GM10248 (cell line): ENCODE results near the gene CAMK2D.

Source experiments
- CTCF ChIA-PET: fragments of 300-600 bp; sonication (Branson Sonifier 250); formaldehyde crosslinking; extraction: SDS; loops from one replicate; lab custom pipeline; 2021; ENCODE audit warnings: antibody characterized with exemption; lab: Yijun Ruan, JAX
- POLR2A ChIA-PET: fragments of 350-650 bp; sonication (Branson Sonifier 250); formaldehyde crosslinking; extraction: SDS; loops from one replicate; lab custom pipeline; 2020; ENCODE audit warnings: antibody characterized with exemption; lab: Yijun Ruan, JAX
- DNase-seq: peaks from one replicate; pipeline ENCODE4 v3.0.0; 2012; ENCODE audit errors: extremely low spot score
- TF ChIP-seq, protein P1 (sequence below): IDR thresholded peaks from 2 replicates; pipeline ENCODE4 v1.5.1; 2012; ENCODE audit warnings: mild to moderate bottlenecking, low read depth; ENCODE audit errors: extremely low read depth, missing control alignments, control extremely low read depth

Gene CAMK2D

DNA sequence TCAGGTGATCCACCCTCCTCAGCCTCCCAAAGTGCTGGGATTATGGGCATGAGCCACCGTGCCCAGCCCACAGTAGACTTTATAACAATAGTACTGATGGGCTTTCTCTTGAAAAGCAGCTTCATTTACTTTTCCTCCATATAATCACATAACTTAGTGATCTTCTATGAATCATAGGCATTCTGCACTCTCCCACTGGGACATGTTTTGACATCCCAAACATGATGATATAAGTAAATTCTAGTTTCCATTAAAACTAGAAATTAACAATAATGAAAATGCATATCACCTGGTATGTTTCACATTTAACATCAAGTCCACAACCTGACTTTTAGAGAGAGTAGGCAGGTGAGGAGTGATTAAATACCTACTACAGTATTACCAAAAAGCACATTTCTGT lies 96.5 kb downstream of the CAMK2D start:
- ChIA-PET POLR2A (no interaction called here), CTCF (interaction anchor here (1.2 to 2.1 kb wide), 2 partner anchors 37 to 118 kb away, joined by 3 to 5 read pairs; no protein-coding TSS in a partner anchor)
- TF ChIP-seq, protein P1, sequence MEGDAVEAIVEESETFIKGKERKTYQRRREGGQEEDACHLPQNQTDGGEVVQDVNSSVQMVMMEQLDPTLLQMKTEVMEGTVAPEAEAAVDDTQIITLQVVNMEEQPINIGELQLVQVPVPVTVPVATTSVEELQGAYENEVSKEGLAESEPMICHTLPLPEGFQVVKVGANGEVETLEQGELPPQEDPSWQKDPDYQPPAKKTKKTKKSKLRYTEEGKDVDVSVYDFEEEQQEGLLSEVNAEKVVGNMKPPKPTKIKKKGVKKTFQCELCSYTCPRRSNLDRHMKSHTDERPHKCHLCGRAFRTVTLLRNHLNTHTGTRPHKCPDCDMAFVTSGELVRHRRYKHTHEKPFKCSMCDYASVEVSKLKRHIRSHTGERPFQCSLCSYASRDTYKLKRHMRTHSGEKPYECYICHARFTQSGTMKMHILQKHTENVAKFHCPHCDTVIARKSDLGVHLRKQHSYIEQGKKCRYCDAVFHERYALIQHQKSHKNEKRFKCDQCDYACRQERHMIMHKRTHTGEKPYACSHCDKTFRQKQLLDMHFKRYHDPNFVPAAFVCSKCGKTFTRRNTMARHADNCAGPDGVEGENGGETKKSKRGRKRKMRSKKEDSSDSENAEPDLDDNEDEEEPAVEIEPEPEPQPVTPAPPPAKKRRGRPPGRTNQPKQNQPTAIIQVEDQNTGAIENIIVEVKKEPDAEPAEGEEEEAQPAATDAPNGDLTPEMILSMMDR = no peak
- DNase-seq = no peak

DNA sequence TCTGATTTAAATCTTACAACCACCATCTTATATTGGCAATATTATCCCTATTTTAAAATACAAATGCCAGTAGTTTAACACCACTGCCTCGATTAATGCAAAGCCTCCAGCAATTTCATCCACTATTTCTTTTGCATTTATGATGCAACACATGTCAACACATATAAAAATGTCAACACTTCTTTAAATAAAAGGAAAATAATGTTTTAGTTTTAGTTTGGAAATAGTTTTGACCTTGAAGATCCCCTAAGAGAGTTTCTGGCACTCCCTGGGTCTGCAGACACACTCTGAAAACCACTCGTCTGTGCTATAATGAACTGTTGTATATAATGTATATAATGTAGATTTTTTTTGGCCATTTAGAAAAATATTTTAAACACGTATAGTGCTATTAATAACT lies 99.0 kb downstream of the CAMK2D start:
- POLR2A ChIA-PET = no interaction called here
- TF ChIP-seq, protein P1 = no peak
- DNase-seq = no peak
- CTCF ChIA-PET = no interaction called here

DNA sequence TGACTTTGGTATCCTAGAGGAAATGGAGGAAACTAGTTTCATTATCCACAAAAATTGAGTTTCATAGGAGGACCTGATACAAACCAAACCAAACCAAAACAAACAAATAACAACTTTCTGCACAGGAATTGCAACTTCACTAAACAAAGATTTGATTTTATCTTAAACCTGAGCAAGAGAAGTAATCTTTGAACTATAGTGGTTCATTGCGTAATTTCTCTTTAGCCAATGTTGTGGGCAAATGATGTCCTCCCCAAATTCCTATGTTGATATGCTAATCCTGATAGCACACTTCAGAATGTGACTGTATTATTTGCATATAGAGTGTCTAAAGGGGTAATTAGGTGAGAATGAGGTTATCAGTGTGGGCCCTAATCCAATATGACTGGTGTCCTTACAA lies 102.4 kb downstream of the CAMK2D start:
- TF ChIP-seq, protein P1 = no peak
- ChIA-PET POLR2A (no interaction called here), CTCF (interaction anchor here (1.6 kb wide), 1 partner anchor 15 kb away, joined by 3 read pairs; no protein-coding TSS in a partner anchor)
- DNase-seq = no peak

DNA sequence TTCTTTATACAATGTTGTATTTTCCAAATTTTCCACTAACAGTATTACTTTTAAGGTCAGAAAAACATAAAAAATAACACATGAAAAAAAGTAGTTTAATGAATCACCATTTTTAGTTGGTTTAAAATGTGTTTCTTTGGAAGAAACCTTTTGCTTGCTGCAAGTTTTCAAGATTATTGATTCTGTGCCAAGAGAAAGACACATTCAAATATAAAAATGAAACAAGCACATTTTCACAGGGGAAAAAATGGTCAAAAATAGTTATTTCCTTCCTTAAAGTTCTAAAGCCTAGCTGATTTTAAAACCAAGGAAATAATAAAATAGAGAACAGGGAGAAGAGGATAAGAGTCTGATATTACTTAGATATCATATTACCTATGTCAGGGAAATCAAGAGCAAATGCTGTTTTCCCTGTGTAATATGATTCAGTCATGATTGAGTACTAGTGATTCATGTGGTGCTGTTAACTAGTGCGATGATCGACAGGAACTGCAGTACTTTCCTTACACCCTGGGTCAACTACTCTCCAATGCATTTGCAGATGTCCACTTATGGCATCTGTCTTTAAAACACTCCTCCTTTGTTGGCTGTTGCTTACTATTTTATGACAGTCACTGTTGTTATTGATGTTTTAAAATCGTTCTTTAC lies 103.8 kb downstream of the CAMK2D start:
- ChIA-PET CTCF (no interaction called here), POLR2A (no interaction called here)
- TF ChIP-seq, protein P1 = no peak
- DNase-seq = no peak

DNA sequence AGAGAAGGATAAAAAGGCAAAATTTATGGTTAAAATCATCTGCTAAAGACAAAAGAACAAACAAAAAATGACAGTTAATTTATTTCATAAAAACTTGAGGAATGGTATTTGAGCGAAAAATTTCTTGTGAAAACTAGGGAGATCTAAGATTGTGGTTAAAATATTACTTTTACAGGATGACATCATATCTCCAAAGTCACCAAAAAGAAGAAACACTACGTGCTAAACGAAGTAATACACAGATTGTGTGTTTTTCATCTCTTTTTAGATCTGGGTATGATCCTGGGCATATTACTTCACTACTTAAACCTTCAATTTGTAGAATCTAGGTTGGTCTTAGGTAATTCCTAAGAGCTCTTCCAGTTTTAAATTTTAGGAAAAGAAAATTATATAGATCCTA lies 107.7 kb downstream of the CAMK2D start:
- CTCF ChIA-PET = no interaction called here
- no peak for DNase-seq

DNA sequence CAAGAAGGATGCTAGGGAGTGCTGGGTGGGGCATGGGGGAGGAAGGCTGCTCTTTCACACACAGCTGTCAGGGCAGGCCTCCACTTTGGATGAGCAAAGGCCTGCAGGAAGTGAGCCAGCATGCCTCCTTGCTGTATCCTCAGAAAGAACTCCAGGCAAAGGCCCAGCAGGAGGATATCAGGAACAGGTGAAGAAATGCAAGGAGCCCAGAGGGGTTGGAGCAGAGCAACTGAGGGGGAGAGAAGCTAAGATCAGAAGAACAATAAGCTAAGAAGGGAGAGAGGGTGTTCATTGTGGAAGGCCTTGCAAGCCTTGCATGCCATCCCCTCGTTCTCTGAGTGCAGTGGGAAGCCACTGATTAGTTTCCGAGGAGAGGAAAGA lies 115.1 kb downstream of the CAMK2D start:
- ChIA-PET CTCF (interaction anchor here (0.9 to 1.2 kb wide), 2 partner anchors 28 to 31 kb away, joined by 3 read pairs; no protein-coding TSS in a partner anchor), POLR2A (no interaction called here)
- no peak for DNase-seq
- TF ChIP-seq, protein P1 = no peak

More for the DNA sequence above, 107.7 kb downstream of the CAMK2D start:
- POLR2A ChIA-PET = no interaction called here
- TF ChIP-seq, protein P1 = no peak
